ENCODE measurements around the gene TACC2.
"Not testable (repeated sequence)": the region's sequence is repeated elsewhere in the genome, so short reads cannot be mapped to it uniquely, and the experiment has no call there.

TACC2 gene

DNA sequence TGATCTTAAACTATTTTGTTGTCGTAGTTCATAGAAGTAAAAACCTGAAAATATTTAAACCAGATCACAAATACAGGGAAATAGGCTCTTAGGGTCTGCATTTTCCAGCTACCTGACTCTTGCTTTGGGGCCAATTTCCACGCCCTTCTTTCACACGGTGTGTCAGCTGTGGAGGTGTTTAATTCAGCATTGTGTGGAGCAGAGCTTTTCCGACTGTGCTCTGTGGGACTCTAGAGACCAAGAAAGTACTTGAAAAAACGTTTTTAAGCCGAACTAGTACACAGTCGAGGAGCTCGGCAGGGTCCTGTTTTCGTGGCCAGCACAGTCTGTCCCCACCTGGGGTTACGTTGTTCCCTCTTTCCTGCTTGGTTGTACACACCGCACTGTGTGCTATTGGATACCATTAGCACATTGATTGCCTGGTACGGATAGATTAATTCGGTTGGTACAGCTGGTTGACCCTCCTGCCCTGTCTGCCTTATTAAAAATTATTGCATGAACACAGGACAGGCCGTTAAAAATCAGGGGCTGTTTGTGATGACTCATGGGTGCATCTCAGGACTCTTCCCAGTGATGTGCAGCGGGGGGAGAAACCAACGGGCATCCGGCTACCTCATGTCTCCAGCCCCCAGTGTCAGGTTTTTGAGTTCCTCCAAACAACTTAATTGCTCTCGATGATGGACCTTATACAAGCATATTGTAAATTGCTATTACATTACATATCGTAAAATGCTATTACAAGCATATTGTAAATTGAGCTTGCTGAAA, 201.4 kb downstream of the TACC2 start:
- no peak for DNase-seq (ENCODE audit: low read depth in 3 of 3)

DNA sequence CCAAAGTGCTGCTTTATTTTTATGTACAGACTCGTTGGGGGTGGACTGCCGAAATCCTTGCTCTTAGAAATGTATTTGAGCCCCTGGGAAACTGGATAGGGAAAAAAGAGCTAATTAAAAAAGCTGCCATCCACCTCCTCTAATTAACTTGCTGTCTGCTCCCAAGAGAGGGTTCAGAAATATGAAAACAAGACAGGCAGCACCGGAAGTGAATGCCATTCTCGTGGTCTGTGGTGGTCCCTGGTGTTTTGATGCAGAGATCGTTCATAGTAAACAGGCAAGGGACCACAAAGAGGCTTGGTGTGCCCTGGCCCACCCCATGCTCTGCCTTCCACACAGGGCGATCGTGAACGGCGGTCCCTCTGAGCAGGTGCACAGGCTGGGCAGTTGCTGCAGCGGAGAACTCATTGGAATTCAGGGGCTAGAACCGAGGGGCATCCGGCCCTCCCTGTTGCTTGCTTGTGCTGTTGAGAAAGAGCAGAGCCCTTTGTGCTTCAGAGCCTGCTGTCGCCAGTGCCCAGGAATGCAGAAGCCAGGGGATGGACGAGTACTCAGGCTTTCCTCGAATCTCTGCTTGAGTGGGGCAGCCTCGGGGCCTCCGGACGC, 203.1 kb downstream of the TACC2 start:
- DNase-seq (ENCODE audit: low read depth in 3 of 3) = no peak

DNA sequence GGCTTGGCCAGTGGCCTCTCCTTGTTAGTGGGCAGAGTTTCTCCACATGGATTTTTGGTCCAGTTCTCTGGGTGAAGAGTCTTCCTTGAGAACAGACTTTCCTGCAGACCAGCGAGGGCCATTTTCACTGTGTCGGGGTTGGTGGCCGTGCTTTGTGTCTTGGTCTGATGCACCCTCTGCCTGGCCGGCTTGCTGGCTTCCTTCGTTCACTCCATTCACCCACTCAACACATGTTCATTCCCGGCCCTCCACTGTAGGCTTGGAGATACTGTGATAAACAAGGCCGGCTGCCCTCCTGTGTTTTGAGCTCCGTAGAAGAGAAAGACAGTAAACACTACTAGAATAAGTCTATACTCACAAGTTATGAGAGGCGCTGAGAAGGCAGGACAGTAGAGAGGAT, 205.3 kb downstream of the TACC2 start:
- no peak for DNase-seq (ENCODE audit: low read depth in 3 of 3)

DNA sequence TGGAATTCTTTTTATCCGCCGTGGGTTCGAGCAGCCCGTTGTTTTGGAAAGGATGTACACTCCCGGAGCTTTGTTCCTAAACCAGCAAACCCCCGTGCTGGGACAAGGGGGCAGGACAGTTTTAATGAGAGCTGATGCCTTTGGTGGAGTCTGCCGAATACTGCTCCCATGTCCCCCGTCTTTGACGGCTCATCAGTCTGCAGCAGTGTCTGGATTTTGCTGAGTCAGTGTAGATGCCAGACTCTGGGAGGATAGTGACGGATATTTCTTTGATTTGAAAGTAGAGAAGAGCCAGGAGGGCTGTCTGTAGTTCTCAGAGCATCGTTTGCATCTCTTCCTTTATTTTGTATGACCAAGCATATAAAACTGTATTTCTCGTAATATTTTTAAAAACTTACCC, 207.3 kb downstream of the TACC2 start:
- no peak for DNase-seq (ENCODE audit: low read depth in 3 of 3)

DNA sequence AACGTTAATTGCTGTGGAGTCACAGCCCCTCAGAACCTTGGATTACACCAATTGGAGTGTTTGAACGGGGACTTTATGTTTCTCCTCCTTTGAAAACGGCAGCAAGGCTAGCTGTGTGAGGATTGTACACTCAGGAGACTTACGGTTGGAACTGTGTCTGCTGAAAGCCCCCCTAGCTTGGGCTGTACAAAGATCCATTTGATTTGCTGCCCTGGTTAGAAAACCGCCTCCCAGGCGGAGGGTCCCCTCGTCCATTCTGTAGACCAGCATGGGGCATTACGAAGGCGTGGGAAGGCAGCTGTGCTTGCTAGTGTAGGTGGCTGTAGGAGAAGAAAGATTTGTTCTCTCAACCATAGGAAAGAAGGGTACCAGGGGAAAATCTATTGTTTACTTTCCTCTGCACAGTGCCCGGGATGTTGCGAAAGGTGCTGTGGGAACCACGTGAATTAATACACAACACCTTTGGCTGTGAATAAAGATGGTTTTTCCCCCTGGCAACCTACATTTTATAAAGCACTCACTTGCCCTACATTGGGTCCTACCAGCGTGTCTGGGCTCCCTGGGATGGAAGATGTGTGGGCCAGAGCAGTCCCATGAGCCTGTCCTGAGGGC, 208.8 kb downstream of the TACC2 start:
- no peak for DNase-seq (ENCODE audit: low read depth in 3 of 3)

DNA sequence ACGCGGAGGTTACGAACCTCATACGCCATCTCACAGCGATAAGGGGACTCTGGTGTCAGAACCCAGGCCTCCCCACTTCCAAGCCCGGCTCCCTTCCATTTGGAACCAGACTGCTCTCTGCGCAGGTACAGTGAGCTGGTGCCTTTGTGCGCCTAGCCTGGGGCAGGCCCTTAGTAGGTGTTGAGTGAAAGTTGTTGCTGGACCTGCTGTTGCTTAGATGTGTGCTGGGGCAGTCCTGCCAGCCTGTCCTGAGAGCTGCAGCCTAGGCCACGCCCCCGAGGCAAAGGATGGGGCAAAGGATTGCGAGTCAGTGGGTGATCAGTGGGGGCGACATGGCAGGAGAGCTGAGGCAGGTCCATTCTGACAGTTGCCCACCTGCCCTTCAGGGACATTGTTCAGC, 209.7 kb downstream of the TACC2 start:
- no peak for DNase-seq (ENCODE audit: low read depth in 3 of 3)

DNA sequence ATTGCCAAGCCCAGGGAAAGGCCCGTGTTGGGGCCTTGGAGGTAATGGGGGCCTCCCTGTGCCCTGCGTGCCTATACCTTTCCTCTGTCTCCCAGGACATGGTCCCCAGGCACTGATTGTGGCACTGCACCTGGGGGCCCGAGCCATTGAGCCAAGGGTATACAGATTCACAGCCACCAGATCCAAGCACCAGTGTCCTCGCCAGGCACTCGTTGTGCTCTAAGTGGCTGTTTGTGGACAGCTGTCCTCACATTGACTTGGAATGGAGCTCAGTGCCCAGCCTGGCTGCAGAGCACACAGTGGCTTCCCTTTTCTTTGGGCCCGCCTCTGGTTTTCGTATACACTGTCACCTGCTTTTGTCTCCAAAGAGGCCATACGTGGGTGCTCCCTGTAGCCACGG, 210.1 kb downstream of the TACC2 start:
- no peak for DNase-seq (ENCODE audit: low read depth in 3 of 3)

DNA sequence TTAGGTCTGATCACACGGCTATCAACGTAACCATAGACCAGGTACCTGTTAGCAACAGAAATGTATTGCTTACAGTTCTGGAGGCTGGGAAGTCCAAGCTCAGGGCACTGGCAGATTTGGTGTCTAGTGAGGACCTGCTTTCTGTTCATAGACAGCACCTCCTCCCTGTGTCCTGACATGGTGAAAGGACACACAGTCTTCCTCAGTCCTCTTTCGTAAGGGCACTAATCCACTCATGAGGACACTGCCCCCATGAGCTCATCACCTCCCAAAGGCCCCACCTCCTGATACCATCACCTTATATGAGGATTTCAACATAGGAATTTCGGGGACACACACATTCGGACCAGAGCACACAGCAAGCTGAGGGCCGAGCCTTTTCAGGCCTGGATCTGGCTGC, 210.7 kb downstream of the TACC2 start:
- DNase-seq (ENCODE audit: low read depth in 3 of 3) = no peak

DNA sequence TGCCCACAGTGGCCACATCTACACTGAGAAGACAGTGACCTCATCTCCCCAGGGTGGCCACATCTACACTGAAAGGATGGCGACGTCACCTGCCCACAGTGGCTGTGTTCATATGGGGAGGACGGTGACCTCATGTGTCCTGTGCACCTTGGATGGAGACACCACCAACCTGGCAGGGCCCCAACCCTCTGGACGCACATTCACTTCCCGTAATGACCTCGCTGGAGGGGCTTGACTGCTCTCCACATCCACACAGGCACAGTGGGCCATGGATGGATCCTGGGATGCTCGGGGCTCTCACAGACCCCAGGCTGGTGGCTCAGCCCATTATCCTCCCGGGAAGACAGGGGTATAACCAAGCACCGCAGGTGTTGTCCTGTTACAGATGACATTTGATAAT, 212.4 kb downstream of the TACC2 start:
- DNase-seq (ENCODE audit: low read depth in 3 of 3) = no peak

DNA sequence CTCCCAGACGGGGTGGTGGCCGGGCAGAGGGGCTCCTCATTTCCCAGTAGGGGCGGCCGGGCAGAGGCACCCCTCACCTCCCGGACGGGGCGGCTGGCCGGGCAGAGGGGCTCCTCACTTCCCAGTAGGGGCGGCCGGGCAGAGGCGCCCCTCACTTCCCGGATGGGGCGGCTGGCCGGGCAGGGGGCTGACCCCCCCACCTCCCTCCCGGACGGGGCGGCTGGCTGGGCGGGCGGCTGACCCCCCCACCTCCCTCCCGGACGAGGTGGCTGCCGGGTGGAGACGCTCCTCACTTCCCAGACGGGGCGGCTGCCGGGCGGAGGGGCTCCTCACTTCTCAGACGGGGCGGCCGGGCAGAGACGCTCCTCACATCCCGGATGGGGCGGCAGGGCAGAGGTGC, 214.2 kb downstream of the TACC2 start:
- DNase-seq (ENCODE audit: low read depth in 3 of 3) = not testable (repeated sequence)

DNA sequence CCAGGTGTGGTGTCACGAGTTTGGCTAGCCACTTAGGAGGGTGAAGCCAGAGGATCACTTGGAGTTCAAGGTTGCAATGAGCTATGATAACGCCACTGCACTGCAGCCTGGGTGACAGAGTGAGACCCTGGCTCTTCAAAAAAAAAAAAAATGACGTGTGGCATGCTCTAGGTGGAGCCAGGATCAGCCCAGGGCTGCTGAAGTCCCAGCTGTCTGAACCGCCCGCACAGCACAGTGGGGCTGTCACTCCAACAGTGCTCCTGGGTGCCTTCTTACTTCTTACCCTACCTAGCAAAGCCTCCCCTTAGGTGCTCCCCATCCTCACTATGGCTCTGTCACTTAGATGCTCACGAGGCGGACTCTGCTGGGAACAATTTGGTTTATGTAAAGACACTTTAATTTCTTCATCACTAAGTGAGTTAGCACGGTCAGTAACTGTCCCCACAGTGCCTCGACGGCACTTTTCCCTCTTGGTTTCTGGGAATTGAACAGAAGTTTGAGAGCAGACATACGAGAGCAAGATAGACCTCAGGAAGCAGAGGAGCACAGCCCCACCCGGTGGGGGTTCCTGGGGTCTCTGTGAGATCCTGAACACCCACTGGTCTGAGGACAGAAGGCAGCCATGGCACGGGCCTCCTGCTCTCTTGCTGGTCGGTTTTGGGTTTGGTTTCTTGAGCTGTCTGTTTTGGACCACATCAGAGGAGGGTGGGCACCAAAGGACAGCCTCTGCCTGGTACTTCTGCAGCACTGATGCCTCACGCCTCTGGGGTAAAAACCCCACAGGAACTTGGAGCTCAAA, 215.9 kb downstream of the TACC2 start:
- no peak for DNase-seq (ENCODE audit: low read depth in 3 of 3)

DNA sequence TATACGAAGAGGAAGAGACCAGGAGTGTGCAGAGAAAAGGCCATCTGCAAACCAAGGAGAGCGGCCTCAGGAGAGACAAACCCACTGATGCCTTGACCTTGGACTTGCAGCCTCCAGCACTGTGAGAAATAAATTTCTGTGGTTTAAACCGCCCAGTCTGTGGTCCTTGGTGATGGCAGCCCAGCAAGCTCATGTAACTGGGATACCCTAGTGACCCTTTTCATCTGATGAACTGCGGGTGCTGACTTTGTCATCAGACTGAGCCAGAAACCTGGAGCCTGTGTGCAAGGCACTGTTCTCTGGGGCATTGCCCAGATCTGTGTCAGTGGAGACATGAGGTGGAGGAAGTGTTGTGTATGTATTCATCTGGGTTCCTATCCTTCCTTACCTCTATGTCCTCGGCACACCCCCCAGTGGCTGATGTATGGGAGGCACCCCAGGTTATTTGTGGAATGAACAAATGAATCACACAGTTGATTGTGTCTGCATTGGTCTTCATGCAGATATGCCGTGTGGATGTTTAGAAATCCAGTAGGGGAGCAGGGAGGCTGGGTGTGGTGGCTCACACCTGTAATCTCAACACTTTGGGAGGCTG, 217.6 kb downstream of the TACC2 start:
- DNase-seq (ENCODE audit: low read depth in 3 of 3) = no peak

DNA sequence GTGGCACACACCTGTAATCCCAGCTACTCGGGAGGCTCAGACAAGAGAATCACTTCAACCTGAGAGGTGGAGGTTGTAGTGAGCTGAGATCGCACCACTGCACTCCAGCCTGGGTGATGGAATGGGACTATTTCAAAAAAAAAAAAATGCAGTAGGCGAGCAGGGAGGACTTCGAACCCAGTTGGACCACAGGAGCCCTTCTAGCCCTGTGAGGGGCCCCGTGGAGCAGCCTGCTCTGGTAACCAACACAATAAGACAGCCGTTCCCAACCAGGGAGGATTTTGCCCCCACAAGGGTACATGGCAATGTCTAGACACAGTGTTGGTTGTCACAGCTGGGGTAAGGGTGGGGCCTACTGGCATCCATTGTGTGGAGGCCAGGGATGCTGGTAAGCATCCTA, 218.2 kb downstream of the TACC2 start:
- DNase-seq (ENCODE audit: low read depth in 3 of 3) = no peak

DNA sequence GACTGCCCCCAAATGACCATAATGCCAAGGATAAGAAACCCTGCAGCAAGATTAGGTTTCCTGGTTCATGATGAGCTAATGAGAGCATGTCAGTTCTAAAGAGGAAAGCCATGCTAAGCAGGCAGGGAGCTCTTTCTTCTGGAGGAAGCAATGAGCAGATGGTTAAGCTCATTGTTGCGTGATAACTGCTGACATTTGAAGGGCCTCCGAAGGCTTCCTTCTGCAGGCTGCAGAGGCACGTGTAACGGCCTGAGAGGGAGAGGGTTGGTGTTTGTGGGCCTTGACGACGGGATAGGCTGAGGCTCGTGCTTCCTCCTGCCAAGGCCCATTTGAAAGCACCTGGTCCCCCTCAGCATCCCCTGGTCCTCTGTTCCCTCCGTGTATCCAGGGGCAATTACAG, 218.6 kb downstream of the TACC2 start:
- DNase-seq (ENCODE audit: low read depth in 3 of 3) = no peak

DNA sequence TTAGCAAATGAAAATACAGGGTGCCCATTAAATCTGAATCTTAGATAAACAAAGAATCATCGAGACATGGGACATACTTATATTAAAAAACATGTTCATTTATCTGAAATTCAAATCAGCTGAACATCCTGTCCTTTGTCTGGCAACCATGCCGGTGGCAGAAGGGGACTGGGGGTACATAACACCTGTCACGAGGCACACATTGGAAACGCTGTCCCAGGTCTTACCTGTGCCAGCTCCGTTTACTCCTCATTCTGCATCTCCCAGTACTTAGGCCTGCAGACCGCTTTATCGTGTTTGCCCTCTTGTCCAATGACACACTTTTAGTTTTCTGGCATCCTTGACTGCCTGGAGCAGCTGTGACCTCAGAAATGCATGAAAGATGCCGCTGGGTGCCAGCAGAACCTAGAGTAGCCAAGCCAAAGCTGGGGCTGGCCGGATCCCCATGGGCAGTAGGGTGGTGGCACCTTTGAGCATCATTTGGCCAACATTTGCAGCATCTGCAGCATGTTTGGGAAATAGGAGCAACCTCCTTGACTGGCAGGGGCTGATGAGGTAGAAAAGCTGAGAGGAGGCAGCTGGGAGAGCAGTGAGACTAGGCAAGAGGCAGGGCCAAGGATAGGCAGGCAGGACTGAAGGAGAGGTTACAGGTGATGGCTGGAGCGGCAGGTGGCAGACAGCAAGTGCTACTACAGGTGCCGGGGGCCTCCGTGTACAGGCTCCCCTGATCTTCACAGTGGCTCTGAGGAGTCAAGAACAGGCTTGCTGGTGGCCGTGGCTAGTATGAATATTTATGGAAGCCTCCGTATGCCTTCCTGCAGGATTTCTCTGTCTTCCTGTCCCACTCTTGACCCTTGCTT, 219.8 kb downstream of the TACC2 start:
- no peak for DNase-seq (ENCODE audit: low read depth in 3 of 3)

DNA sequence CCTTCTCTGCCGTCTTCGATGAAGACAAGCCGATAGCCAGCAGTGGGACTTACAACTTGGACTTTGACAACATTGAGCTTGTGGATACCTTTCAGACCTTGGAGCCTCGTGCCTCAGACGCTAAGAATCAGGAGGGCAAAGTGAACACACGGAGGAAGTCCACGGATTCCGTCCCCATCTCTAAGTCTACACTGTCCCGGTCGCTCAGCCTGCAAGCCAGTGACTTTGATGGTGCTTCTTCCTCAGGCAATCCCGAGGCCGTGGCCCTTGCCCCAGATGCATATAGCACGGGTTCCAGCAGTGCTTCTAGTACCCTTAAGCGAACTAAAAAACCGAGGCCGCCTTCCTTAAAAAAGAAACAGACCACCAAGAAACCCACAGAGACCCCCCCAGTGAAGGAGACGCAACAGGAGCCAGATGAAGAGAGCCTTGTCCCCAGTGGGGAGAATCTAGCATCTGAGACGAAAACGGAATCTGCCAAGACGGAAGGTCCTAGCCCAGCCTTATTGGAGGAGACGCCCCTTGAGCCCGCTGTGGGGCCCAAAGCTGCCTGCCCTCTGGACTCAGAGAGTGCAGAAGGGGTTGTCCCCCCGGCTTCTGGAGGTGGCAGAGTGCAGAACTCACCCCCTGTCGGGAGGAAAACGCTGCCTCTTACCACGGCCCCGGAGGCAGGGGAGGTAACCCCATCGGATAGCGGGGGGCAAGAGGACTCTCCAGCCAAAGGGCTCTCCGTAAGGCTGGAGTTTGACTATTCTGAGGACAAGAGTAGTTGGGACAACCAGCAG, 221.7 kb downstream of the TACC2 start:
- DNase-seq (ENCODE audit: low read depth in 3 of 3) = no peak

DNA sequence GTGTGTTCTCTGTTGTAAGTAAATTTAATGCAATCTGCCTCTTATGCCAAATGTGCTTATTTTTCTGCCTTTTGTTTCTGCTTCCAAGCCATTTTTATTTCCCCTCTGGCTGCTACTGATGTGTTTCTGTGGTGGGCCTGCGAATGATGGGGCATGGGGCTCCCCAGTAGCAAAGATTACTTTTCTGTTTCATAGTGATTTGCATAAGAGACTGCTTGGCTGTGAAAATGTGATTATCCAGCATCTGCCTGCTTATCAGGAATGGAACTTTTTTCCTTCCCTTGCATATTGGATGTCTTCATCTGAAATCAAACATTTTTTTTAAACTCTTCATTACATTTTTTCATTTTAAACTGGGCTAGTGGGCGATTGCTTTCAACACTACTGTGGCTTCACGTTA, 224.4 kb downstream of the TACC2 start:
- no peak for DNase-seq (ENCODE audit: low read depth in 3 of 3)

DNA sequence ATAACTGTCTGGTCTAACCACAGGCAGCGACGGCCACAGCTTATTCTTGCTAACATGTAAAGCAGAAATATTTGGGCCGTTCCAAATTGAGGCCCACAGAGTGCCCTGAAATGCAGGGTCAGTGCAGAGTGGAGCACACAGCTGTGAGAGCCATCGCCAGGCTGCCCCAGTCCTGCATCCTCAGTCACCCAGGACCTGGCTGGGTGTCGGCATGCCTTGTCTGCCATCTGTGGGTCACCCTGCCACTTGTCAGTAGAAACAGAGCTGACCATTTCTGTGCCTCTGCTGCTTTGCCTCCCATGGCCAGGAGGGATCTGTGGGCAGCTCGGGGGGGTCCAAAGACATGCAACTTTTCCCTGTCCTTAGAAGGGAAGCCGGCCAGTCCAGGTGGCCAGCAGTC, 224.8 kb downstream of the TACC2 start:
- no peak for DNase-seq (ENCODE audit: low read depth in 3 of 3)

DNA sequence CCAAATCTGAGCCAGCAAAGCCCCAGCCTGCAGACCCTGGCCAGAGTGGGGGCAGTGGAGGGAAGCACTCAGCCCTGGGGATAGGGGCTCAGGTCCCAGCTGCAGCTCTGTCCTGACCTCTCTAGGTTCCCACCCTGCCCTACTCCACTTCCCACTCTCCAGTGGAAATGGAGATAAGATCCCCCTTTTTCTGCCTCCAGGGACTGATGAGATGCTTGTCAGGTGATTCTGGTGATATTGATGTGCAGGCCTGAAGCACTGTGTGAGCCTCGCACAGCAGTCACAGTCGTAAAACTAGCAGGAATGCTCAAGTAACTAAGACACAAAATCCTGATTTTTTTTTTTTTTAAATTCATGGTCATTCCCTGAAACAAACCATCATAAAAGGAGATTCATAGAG, 227.1 kb downstream of the TACC2 start:
- no peak for DNase-seq (ENCODE audit: low read depth in 3 of 3)

DNA sequence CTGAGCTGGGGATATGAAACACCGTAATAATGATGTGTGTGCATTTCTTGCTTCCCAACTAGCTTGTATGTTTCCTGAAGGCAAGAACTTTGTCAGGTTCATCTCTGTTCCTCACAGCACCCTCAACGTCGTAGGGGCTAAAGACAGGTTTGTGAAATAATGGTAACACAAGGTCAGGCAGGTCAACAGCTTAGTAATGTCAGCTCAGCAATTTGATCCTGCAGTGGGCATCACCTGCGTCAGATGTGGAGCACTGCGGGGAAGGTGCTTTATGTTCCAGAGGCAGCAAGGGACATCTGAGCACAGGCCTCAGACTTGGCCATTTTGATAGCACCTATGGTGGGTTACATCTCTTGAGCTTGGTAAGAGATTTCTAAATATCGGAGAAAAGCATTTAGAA, 230.4 kb downstream of the TACC2 start:
- DNase-seq (ENCODE audit: low read depth in 3 of 3) = no peak
